Gastroesophageal sphincter (tissue), 4 donors: ENCODE results near the gene FUT8. TPM values are rescaled to one million over a fixed set of nuclear protein-coding genes. Genes with fewer than 3 reads are reported as not detected.

ENCODE experiments used
- ATAC-seq: fragments of 150-250 bp; one replicate; pipeline ENCODE4 v1.9.1; 2016; ENCODE audit warnings: mild to moderate bottlenecking, moderate library complexity
- H3K27ac ChIP-seq, 4 donors: fragments of 200-600 bp; sonication (generic) in 3 of 4; 1 replicate in 3 of 4; 2 replicates in 1 of 4; pipeline ENCODE4 v1.5.1; 2016 to 2019
- H3K27me3 ChIP-seq: fragments of 200-600 bp; sonication (generic); one replicate; pipeline ENCODE4 v1.5.1; 2019
- H3K36me3 ChIP-seq, 2 donors: fragments of 200-600 bp; sonication (generic); one replicate each; pipeline ENCODE4 v1.5.1; 2019; ENCODE audit warnings: control low read depth in 1 of 2
- H3K4me1 ChIP-seq, 3 donors: fragments of 200-600 bp; sonication (generic); 1 replicate in 2 of 3; 2 replicates in 1 of 3; pipeline ENCODE4 v1.5.1; 2016 to 2019; ENCODE audit warnings: control low read depth in 2 of 3
- H3K4me3 ChIP-seq, 2 donors: fragments of 200-600 bp; sonication (generic); one replicate each; pipeline ENCODE4 v1.5.1; 2019; ENCODE audit warnings: mild to moderate bottlenecking in 1 of 2, moderate library complexity in 1 of 2
- H3K9me3 ChIP-seq, 3 donors: fragments of 200-600 bp; sonication (generic); one replicate each; pipeline ENCODE4 v1.5.1; 2017 to 2019; ENCODE audit warnings: control low read depth in 2 of 3
- CTCF ChIP-seq, 4 experiments: fragments of 200-600 bp in 2 of 4; fragments of 450-650 bp in 2 of 4; sonication (generic) in 1 of 4; IDR thresholded peaks; one replicate each; pipeline ENCODE4 v1.5.1; 2017 to 2019; ENCODE audit warnings: antibody characterized with exemption in 4 of 4, mild to moderate bottlenecking in 2 of 4, moderate library complexity in 2 of 4
- EP300 ChIP-seq: sonication (generic); formaldehyde crosslinking; IDR thresholded peaks from one replicate; pipeline ENCODE4 v1.6.1; 2017; ENCODE audit warnings: antibody characterized with exemption, mild to moderate bottlenecking
- POLR2A ChIP-seq, 2 donors: fragments of 450-650 bp; IDR thresholded peaks; one replicate each; pipeline ENCODE4 v1.6.1; 2017; ENCODE audit warnings: antibody characterized with exemption in 2 of 2, mild to moderate bottlenecking in 2 of 2, moderate library complexity in 1 of 2
- POLR2AphosphoS5 ChIP-seq: sonication (generic); formaldehyde crosslinking; IDR thresholded peaks from one replicate; pipeline ENCODE4 v1.6.1; 2017; ENCODE audit warnings: antibody characterized with exemption
- WGBS, 2 donors: methylation state at CpG; one replicate each; pipeline ENCODE4 v1.1.5; 2018; ENCODE audit warnings: low coverage in 1 of 2; 5-methylcytosine and 5-hydroxymethylcytosine counted together
- total RNA-seq, 4 donors: library from RNA; depleted of rRNA; stranded (reverse); fragments of >200 nt; gene quantifications; one replicate each; pipeline ENCODE4 v1.1.0, GENCODE V29; 2016

Gene FUT8
- total RNA-seq, 4 donors from 2014 or later, result 16.9 to 35.2 (median 30.8) TPM

GRCh38 chr14:65753061-65753460 is 340.5 kb downstream of the FUT8 start:
- Histone ChIP-seq H3K9me3 (no peaks in the 10 kb centered on the region), H3K36me3 (no peaks in the 10 kb centered on the region), H3K27ac (no peak overlapping the region), H3K4me1 (no peaks in the 10 kb centered on the region), H3K4me3 (no peak overlapping the region), H3K27me3 (peaks cover 6% of the 10 kb centered on the region)
- 90 to 97% methylated on average over 5 of the region's 5 CpGs for WGBS, 2 donors
- no peak for TF ChIP-seq CTCF (IDR thresholded peaks at IDR 0.05)
- no peak for TF ChIP-seq POLR2A (IDR thresholded peaks at IDR 0.05)
- TF ChIP-seq EP300, result no peak
- TF ChIP-seq POLR2AphosphoS5, result no peak
- ATAC-seq, result no peak

- WGBS, 2 donors, result 73 to 85% methylated on average over 3 to 4 of the region's 6 CpGs
- H3K36me3 ChIP-seq, result no peaks in the 10 kb centered on the region
- no peaks in the 10 kb centered on the region for H3K4me1 ChIP-seq
- no peak overlapping the region for H3K27ac ChIP-seq
- no peak for ATAC-seq
- peaks cover 6% of the 10 kb centered on the region for H3K27me3 ChIP-seq
- no peak overlapping the region for H3K4me3 ChIP-seq
- peaks cover 0 to 6% (median 0%) of the 10 kb centered on the region in 3 donors for H3K9me3 ChIP-seq
- no peak for TF ChIP-seq EP300
- TF ChIP-seq POLR2AphosphoS5, result no peak
- no peak for TF ChIP-seq CTCF (IDR thresholded peaks at IDR 0.05)
- no peak for TF ChIP-seq POLR2A (IDR thresholded peaks at IDR 0.05)
Observed at GRCh38 chr14:65755331-65755730, 342.8 kb downstream of the FUT8 start.

GRCh38 chr14:65756880-65757279 is 344.4 kb downstream of the FUT8 start:
- TF ChIP-seq EP300 (no peak), CTCF (IDR thresholded peaks at IDR 0.05) (no peak), POLR2AphosphoS5 (no peak), POLR2A (IDR thresholded peaks at IDR 0.05) (no peak)
- H3K36me3 ChIP-seq, result no peaks in the 10 kb centered on the region
- ATAC-seq, result no peak
- H3K27ac ChIP-seq, result no peak overlapping the region
- no peaks in the 10 kb centered on the region for H3K4me1 ChIP-seq
- H3K4me3 ChIP-seq, result no peak overlapping the region
- H3K27me3 ChIP-seq, result peaks cover 6% of the 10 kb centered on the region
- H3K9me3 ChIP-seq, result peaks cover 0 to 6% (median 0%) of the 10 kb centered on the region in 3 donors
- WGBS, 2 donors, result 88 to 90% methylated on average over 2 to 3 of the region's 3 CpGs

GRCh38 chr14:65769151-65769550 is 356.6 kb downstream of the FUT8 start:
- H3K27me3 ChIP-seq, result peaks cover 5% of the 10 kb centered on the region
- H3K9me3 ChIP-seq, result no peaks in the 10 kb centered on the region
- no peaks in the 10 kb centered on the region for H3K4me1 ChIP-seq
- WGBS, 2 donors, result 50 to 65% methylated on average over 1 of the region's 2 CpGs
- ATAC-seq, result no peak
- H3K36me3 ChIP-seq, result no peaks in the 10 kb centered on the region
- TF ChIP-seq POLR2AphosphoS5, result no peak
- no peak for TF ChIP-seq CTCF (IDR thresholded peaks at IDR 0.05)
- no peak for TF ChIP-seq POLR2A (IDR thresholded peaks at IDR 0.05)
- TF ChIP-seq EP300, result no peak
- H3K27ac ChIP-seq, result no peak overlapping the region
- H3K4me3 ChIP-seq, result no peak overlapping the region

- Histone ChIP-seq H3K4me1 (no peaks in the 10 kb centered on the region), H3K36me3 (no peaks in the 10 kb centered on the region), H3K27ac (no peak overlapping the region), H3K4me3 (no peak overlapping the region), H3K27me3 (peaks cover 5% of the 10 kb centered on the region), H3K9me3 (no peaks in the 10 kb centered on the region)
- WGBS, 2 donors, result 57 to 91% methylated on average over 3 to 4 of the region's 5 CpGs
- TF ChIP-seq POLR2AphosphoS5 (no peak), POLR2A (IDR thresholded peaks at IDR 0.05) (no peak), CTCF (IDR thresholded peaks at IDR 0.05) (no peak), EP300 (no peak)
- no peak for ATAC-seq
Observed at GRCh38 chr14:65770681-65771080, 358.2 kb downstream of the FUT8 start.
